ENCODE results near the gene RFX7. TPM values are rescaled to one million over a fixed set of nuclear protein-coding genes. Genes with fewer than 3 reads are reported as not detected.

Gene RFX7
- total and polyA plus RNA-seq, 10 donors, result 2.7 to 30.2 (median 20.9) TPM

DNA sequence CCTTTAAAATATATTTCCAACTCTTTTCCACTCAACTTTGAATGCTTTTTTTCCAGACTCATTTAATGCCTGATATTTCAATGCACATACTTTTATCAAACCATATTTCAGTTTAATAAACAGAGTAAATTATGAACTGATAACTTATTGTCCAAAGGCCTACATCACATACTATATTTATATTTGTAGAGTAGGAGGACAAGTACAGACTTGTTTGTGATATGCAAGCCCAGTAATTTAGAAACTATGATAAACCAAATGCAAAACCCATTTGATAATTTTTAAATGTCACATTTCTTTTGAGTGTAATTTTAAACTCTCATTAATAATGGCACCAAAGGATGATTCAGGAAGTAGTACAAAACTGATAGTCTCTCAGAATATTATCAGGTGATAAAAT, 3.3 kb downstream of the RFX7 start:
- peaks cover 21 to 89% (median 54%) of the 10 kb centered on the region in 6 donors for H3K4me1 ChIP-seq
- H3K27me3 ChIP-seq (replicated peaks in 1 of 7), result no peaks in the 10 kb centered on the region
- no peak overlapping the region for H3K27ac ChIP-seq
- DNase-seq, result no peak
- intact Hi-C loops (cut with DNase I; ENCODE audit: low total_unique reads), result no loop called here
- peaks cover 0 to 2% (median 0%) of the 10 kb centered on the region in 8 donors for H3K9me3 ChIP-seq
- TF ChIP-seq POLR2A (IDR thresholded peaks at IDR 0.05) (no peak), POLR2AphosphoS5 (IDR thresholded peaks at IDR 0.05) (no peak)
- TF ChIP-seq, protein P1, sequence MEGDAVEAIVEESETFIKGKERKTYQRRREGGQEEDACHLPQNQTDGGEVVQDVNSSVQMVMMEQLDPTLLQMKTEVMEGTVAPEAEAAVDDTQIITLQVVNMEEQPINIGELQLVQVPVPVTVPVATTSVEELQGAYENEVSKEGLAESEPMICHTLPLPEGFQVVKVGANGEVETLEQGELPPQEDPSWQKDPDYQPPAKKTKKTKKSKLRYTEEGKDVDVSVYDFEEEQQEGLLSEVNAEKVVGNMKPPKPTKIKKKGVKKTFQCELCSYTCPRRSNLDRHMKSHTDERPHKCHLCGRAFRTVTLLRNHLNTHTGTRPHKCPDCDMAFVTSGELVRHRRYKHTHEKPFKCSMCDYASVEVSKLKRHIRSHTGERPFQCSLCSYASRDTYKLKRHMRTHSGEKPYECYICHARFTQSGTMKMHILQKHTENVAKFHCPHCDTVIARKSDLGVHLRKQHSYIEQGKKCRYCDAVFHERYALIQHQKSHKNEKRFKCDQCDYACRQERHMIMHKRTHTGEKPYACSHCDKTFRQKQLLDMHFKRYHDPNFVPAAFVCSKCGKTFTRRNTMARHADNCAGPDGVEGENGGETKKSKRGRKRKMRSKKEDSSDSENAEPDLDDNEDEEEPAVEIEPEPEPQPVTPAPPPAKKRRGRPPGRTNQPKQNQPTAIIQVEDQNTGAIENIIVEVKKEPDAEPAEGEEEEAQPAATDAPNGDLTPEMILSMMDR (IDR thresholded peaks at IDR 0.05 in 8 of 11, conservative IDR thresholded peaks at IDR 0.05 in 3 of 11), result no peak
- no peak overlapping the region for H3K4me3 ChIP-seq
- no peaks in the 10 kb centered on the region for H3K36me3 ChIP-seq

DNA sequence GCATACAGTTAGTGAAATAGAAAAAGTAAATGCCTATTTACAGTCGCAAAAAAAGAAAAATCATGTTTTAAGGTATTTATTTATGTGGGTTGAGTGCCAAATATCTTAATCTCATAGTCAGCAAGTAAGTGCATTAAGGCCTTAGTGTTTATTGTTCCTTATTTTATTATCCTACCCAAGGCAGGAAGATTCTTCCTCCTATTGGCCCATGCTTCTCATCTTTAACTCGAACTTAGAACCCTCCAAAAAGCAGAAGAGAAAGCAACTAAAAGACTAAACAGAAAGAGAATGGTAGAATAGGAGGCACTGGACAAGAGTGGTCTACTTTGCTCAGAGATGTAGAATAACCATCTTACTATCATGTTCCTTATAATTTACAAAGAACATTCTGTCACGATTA, 7.5 kb downstream of the RFX7 start:
- TF ChIP-seq, protein P1 (IDR thresholded peaks at IDR 0.05 in 8 of 11, conservative IDR thresholded peaks at IDR 0.05 in 3 of 11), result no peak
- no peak for TF ChIP-seq POLR2AphosphoS5 (IDR thresholded peaks at IDR 0.05)
- TF ChIP-seq POLR2A (IDR thresholded peaks at IDR 0.05), result no peak
- peaks cover 0 to 41% (median 16%) of the 10 kb centered on the region in 6 donors for H3K36me3 ChIP-seq
- no peak for DNase-seq
- no peak overlapping the region for H3K27ac ChIP-seq
- no peak overlapping the region for H3K4me3 ChIP-seq
- intact Hi-C loops (cut with DNase I; ENCODE audit: low total_unique reads), result no loop called here
- peaks cover 6 to 56% (median 24%) of the 10 kb centered on the region in 6 donors for H3K4me1 ChIP-seq
- H3K9me3 ChIP-seq, result peaks cover 7 to 44% (median 36%) of the 10 kb centered on the region in 8 donors
- H3K27me3 ChIP-seq (replicated peaks in 1 of 7), result no peaks in the 10 kb centered on the region
- 44 to 76% (median 67%) methylated on average over 3 of the region's 3 CpGs for WGBS, 5 donors

DNA sequence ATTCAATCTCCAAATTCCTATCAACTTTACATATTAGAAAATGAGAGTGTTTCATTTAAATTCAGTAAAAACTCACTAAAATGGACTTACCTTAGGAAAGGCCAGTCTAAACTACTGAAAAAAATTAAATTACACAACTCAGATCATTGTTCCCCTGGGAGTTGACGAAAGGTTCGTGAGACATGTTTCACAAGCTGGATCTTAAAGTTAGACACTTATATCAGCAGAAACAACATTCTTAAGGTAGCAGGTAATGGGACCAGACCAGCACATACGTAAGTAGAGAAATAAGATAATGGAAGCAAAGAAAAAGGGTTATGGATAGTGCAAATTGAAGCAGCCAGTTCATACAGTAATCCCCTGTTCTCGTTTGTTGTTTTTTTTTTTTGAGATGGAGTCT, 8.9 kb downstream of the RFX7 start:
- no peak for DNase-seq
- TF ChIP-seq POLR2AphosphoS5 (IDR thresholded peaks at IDR 0.05) (no peak), POLR2A (IDR thresholded peaks at IDR 0.05) (no peak)
- TF ChIP-seq, protein P1 (IDR thresholded peaks at IDR 0.05 in 8 of 11, conservative IDR thresholded peaks at IDR 0.05 in 3 of 11), result no peak
- intact Hi-C loops (cut with DNase I; ENCODE audit: low total_unique reads), result no loop called here

DNA sequence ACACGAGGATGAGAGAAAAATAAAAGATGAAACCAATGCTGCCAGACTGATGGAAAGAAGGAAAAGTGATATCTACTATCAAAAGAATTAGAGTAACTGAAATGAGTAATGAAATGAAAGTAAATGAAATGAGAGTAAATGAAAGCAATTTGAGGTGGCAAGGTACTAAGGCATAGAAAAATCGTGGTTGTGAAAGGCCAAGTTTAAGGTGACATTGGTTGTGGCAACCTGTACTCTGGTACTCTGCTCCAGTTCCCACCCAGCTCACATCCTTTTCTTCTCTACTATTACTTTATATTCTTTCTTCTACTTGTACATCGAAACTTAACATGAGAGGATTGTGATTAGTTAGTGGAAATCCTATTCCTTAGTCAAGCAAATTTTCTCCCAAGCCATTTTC, 10.1 kb downstream of the RFX7 start:
- WGBS, 5 donors, result 90 to 95% (median 91%) methylated on average over 3 of the region's 3 CpGs
- H3K4me1 ChIP-seq, result peaks cover 0 to 31% (median 12%) of the 10 kb centered on the region in 6 donors
- no peak overlapping the region for H3K4me3 ChIP-seq
- no peaks in the 10 kb centered on the region for H3K27me3 ChIP-seq (replicated peaks in 1 of 7)
- H3K36me3 ChIP-seq, result peaks cover 0 to 68% (median 21%) of the 10 kb centered on the region in 6 donors
- H3K9me3 ChIP-seq, result peaks cover 7 to 70% (median 62%) of the 10 kb centered on the region in 8 donors
- no peak for DNase-seq
- intact Hi-C loops (cut with DNase I; ENCODE audit: low total_unique reads), result no loop called here
- no peak overlapping the region for H3K27ac ChIP-seq
- no peak for TF ChIP-seq POLR2AphosphoS5 (IDR thresholded peaks at IDR 0.05)
- TF ChIP-seq, protein P1 (IDR thresholded peaks at IDR 0.05 in 8 of 11, conservative IDR thresholded peaks at IDR 0.05 in 3 of 11), result no peak
- TF ChIP-seq POLR2A (IDR thresholded peaks at IDR 0.05), result no peak

More for the DNA sequence above, 8.9 kb downstream of the RFX7 start:
- 75 to 95% (median 87%) methylated on average over 4 of the region's 4 CpGs for WGBS, 5 donors
- H3K36me3 ChIP-seq, result peaks cover 0 to 55% (median 21%) of the 10 kb centered on the region in 6 donors
- no peak overlapping the region for H3K4me3 ChIP-seq
- no peaks in the 10 kb centered on the region for H3K27me3 ChIP-seq (replicated peaks in 1 of 7)
- H3K9me3 ChIP-seq, result peaks cover 7 to 58% (median 50%) of the 10 kb centered on the region in 8 donors
- no peak overlapping the region for H3K27ac ChIP-seq
- H3K4me1 ChIP-seq, result peaks cover 0 to 42% (median 12%) of the 10 kb centered on the region in 6 donors

Data from spleen (tissue), 11 donors.